Epithelial cell of prostate (primary cell): ENCODE data around the gene MRPS2.

Experiments used
- DNase-seq: peaks from one replicate; pipeline ENCODE4 v3.0.0-alpha.2; 2011; ENCODE audit warnings: low read depth, low spot score
- H3K27ac ChIP-seq: fragments of 450-650 bp; 2 replicates; pipeline ENCODE4 v1.5.1; 2017; ENCODE audit warnings: mild to moderate bottlenecking

Gene MRPS2

GRCh38 chr9:135498381-135499126, 1.9 kb upstream of the MRPS2 start:
- no peak for DNase-seq
- H3K27ac ChIP-seq = no peak overlapping the region

- H3K27ac ChIP-seq = no peak overlapping the region
- DNase-seq = peak; percentile 31
These were observed 984 bp upstream of the MRPS2 start for GRCh38 chr9:135499326-135500070.

GRCh38 chr9:135500071-135500524, 384 bp upstream of the MRPS2 start:
- H3K27ac ChIP-seq = peak overlapping the region; percentile 35
- no peak for DNase-seq

- H3K27ac ChIP-seq = peak overlapping the region; percentile 35
- no peak for DNase-seq
These were observed 1.0 kb downstream of the MRPS2 start for GRCh38 chr9:135501261-135502167.

DNA sequence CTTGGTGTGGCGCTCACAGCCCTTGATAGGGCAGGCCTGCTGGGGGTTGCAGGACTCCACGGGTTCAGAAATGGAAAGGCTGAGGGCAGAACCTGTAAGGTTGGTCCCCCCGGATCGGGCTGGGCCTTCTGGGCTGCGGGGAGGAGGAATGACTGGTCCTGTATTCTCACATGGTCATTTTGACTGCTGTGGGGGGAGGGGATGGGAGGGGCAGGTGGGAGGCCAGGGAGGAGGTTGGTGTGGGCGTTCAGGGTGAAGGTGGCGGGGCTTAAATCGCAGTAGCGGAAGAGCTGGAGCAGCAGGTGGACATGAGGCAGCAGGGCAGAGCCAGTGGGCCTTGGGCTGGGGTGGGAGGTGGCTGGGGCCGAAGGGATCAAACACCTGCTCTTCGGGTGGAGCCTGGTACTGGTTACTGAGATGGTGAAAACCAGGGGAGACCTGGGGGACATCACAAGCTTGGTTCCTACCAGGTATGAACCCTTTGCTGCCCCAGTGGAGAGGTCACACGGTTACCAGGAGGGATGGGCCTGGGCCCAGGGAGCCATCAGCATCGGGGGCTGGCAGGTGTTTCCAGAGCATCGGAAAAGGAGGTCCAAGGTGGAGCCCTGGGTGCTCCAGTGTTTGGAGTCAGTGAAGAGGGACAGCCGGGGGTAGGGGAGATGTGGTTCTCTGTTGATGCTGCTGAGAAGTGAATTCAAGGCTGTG, 1.8 kb downstream of the MRPS2 start:
- DNase-seq = no peak
- no peak overlapping the region for H3K27ac ChIP-seq

- no peak for DNase-seq
- H3K27ac ChIP-seq = no peak overlapping the region
These were observed 2.4 kb downstream of the MRPS2 start for GRCh38 chr9:135502873-135503321.

- H3K27ac ChIP-seq = no peak overlapping the region
- no peak for DNase-seq
These were observed 3.1 kb downstream of the MRPS2 start for GRCh38 chr9:135503371-135504261.

GRCh38 chr9:135504262-135505243, 4.1 kb downstream of the MRPS2 start:
- DNase-seq = no peak

GRCh38 chr9:135505406-135506187, 5.1 kb downstream of the MRPS2 start:
- H3K27ac ChIP-seq = no peak overlapping the region
- no peak for DNase-seq

More at GRCh38 chr9:135504262-135505243, 4.1 kb downstream of the MRPS2 start:
- no peak overlapping the region for H3K27ac ChIP-seq

DNA sequence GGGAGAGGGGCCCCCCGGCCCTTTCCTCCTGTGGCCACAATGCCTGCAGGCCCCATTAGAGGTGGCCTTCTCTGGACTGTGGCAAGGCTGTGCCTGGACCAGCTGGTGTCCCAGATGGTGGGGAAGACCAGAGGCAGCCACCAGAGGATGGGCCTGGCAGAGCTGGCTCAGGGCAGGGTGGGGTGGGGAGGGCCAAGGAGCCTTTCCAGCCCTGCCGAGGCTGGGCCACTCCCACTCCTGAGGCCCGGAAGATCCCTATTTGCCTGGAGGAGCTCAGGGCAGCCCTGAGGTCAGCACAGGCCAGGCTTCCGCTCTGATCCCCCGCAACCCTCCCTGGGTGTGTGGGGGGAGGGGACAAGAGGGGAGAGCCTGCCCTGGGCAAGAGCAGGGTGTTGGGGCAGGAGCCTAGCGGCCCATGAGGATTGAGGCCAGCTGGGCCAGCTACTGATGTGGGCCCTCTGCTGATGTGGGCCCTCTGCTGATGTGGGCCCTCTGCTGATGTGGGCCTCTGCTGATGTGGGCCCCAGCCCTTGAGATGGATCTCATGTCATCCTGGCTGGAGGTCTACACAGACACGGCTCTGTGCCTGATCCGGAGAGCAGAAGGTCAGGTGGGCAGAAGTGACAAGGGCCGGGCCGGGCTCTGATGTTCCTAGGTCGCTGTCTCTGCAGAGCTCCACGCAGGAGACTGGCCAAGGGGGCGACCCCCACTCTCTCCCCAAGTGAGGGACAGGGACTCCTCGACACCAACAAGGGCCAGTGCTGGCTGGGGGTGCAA, 6.0 kb downstream of the MRPS2 start:
- no peak overlapping the region for H3K27ac ChIP-seq
- DNase-seq = no peak

- no peak for DNase-seq
- no peak overlapping the region for H3K27ac ChIP-seq
These were observed 6.9 kb downstream of the MRPS2 start for GRCh38 chr9:135507104-135508035.

- H3K27ac ChIP-seq = no peak overlapping the region
- DNase-seq = no peak
These were observed 7.8 kb downstream of the MRPS2 start for GRCh38 chr9:135508211-135508820.

- DNase-seq = no peak
- H3K27ac ChIP-seq = no peak overlapping the region
These were observed 9.0 kb downstream of the MRPS2 start for GRCh38 chr9:135509458-135509857.

GRCh38 chr9:135512241-135512603, 11.7 kb downstream of the MRPS2 start:
- no peak for DNase-seq

DNA sequence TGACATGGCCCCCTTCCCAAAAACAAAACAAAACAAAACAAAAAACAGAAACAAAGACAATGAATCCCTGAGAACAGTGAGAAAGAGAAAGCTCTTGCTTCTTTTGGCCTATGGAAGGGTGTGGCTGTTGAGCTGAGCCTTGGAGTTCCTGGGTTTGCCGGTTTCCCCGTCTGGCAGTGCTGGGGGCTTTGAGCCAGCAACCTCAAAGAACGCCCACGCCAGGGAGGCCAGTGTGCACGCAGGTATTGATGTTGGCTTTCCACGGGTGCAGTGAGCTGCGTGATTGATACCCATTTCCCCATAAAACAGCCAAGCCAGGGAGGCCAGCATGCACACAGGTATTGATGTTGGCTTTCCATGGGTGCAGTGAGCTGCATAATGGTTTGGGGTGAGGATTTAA, 12.4 kb downstream of the MRPS2 start:
- DNase-seq = no peak
- no peak overlapping the region for H3K27ac ChIP-seq

More at GRCh38 chr9:135512241-135512603, 11.7 kb downstream of the MRPS2 start:
- H3K27ac ChIP-seq = no peak overlapping the region
